Lower leg skin (tissue), 4 donors: Measurements from ENCODE around the gene NMU. TPM values are rescaled to one million over a fixed set of nuclear protein-coding genes. Genes with fewer than 3 reads are reported as not detected.

Source experiments
- DNase-seq, 2 donors: peaks; one replicate each; pipeline ENCODE4 v3.0.0-alpha.2; 2019; ENCODE audit warnings: low spot score in 2 of 2
- H3K4me3 ChIP-seq: fragments of 200-600 bp; sonication (generic); 2 replicates; pipeline ENCODE4 v1.5.1; 2017; ENCODE audit warnings: mild to moderate bottlenecking, low read depth; ENCODE audit not compliant: poor library complexity, severe bottlenecking
- CTCF ChIP-seq, 3 donors: fragments of 450-650 bp; IDR thresholded peaks; one replicate each; pipeline ENCODE4 v1.5.1; 2016; ENCODE audit warnings: antibody characterized with exemption in 3 of 3, mild to moderate bottlenecking in 3 of 3, moderate library complexity in 2 of 3
- POLR2A ChIP-seq, 2 donors: fragments of 450-650 bp; IDR thresholded peaks; one replicate each; pipeline ENCODE4 v1.6.1; 2016 to 2017; ENCODE audit warnings: antibody characterized with exemption in 2 of 2, mild to moderate bottlenecking in 1 of 2, moderate library complexity in 1 of 2
- WGBS, 2 donors: methylation state at CpG; one replicate each; pipeline ENCODE4 v1.1.5; 2018; 5-methylcytosine and 5-hydroxymethylcytosine counted together
- intact Hi-C: fragments of 100-400 bp; cut with DNase I; formaldehyde crosslinking; loops from one replicate; pipeline ENCODE4 v1.15.0; 2023; ENCODE audit warnings: low total_unique reads
- total RNA-seq, 4 donors: library from RNA; depleted of rRNA; stranded (reverse); fragments of >200 nt; gene quantifications; one replicate each; pipeline ENCODE4 v1.1.0, GENCODE V29; 2016

Gene NMU
- total RNA-seq, 4 donors from 2014 or later = 21.7 to 30.3 (median 26.7) TPM

- DNase-seq = no peak
- TF ChIP-seq POLR2A (IDR thresholded peaks at IDR 0.05) (no peak), CTCF (IDR thresholded peaks at IDR 0.05) (no peak)
- intact Hi-C loops = no loop called here
- WGBS, 2 donors = 73 to 79% methylated on average over 5 of the region's 5 CpGs
- H3K4me3 ChIP-seq = no peak overlapping the region
Measured at GRCh38 chr4:55661398-55662056, 25.4 kb upstream of the NMU start.

GRCh38 chr4:55658657-55659056, 22.6 kb upstream of the NMU start:
- 95 to 96% methylated on average over 5 of the region's 5 CpGs for WGBS, 2 donors
- DNase-seq = no peak
- no peak for TF ChIP-seq CTCF (IDR thresholded peaks at IDR 0.05)
- TF ChIP-seq POLR2A (IDR thresholded peaks at IDR 0.05) = no peak
- intact Hi-C loops = no loop called here
- H3K4me3 ChIP-seq = no peak overlapping the region

GRCh38 chr4:55654131-55654530, 18.0 kb upstream of the NMU start:
- TF ChIP-seq POLR2A (IDR thresholded peaks at IDR 0.05) (no peak), CTCF (IDR thresholded peaks at IDR 0.05) (no peak)
- H3K4me3 ChIP-seq = no peak overlapping the region
- no peak for DNase-seq
- 92 to 96% methylated on average over 5 of the region's 5 CpGs for WGBS, 2 donors
- intact Hi-C loops = no loop called here

GRCh38 chr4:55650483-55650882, 14.4 kb upstream of the NMU start:
- WGBS, 2 donors = 46 to 49% methylated on average over 5 of the region's 5 CpGs
- no peak for TF ChIP-seq CTCF (IDR thresholded peaks at IDR 0.05)
- TF ChIP-seq POLR2A (IDR thresholded peaks at IDR 0.05) = no peak
- intact Hi-C loops = no loop called here
- DNase-seq = no peak
- no peak overlapping the region for H3K4me3 ChIP-seq

GRCh38 chr4:55637272-55637820, 1.2 kb upstream of the NMU start:
- no peak for DNase-seq
- intact Hi-C loops = no loop called here
- no peak overlapping the region for H3K4me3 ChIP-seq
- TF ChIP-seq POLR2A (IDR thresholded peaks at IDR 0.05) (no peak), CTCF (IDR thresholded peaks at IDR 0.05) (no peak)
- 34 to 39% methylated on average over 12 of the region's 12 CpGs for WGBS, 2 donors

GRCh38 chr4:55636656-55636999, 530 bp upstream of the NMU start:
- TF ChIP-seq CTCF (IDR thresholded peaks at IDR 0.05) (no peak), POLR2A (IDR thresholded peaks at IDR 0.05) (no peak)
- no peak for DNase-seq
- H3K4me3 ChIP-seq = no peak overlapping the region
- intact Hi-C loops = no loop called here
- WGBS, 2 donors = 13% methylated on average over 7 of the region's 7 CpGs
